ENCODE results near the gene WFDC13.
"Not testable (repeated sequence)": the region's sequence is repeated elsewhere in the genome, so short reads cannot be mapped to it uniquely, and the experiment has no call there.

The WFDC13 gene

DNA sequence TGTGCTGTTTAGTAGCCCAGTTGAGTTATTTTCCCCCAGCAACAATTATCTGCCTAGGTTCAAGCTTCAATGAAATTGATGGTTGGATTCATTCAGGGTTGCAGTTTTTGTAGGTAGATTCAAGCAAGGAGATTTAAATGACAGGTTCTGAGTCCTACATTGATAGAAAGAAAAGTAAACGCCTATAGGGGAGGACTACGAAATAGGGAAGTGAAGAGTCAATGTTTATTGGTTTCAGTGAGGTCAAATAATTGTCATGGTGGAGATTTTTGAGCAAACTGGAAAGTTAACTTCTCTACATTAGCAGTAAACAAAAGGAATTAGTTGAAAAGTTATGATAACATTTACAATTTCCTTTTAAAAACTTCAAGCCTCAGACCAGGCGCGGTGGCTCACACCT is 734 bp upstream of the WFDC13 start:
- in situ Hi-C loops (cut with HindIII; ENCODE audit: low sequenced_read_pairs) = no loop called here
- no peak for DNase-seq (ENCODE audit: low read depth)
- TF ChIP-seq, protein P1, sequence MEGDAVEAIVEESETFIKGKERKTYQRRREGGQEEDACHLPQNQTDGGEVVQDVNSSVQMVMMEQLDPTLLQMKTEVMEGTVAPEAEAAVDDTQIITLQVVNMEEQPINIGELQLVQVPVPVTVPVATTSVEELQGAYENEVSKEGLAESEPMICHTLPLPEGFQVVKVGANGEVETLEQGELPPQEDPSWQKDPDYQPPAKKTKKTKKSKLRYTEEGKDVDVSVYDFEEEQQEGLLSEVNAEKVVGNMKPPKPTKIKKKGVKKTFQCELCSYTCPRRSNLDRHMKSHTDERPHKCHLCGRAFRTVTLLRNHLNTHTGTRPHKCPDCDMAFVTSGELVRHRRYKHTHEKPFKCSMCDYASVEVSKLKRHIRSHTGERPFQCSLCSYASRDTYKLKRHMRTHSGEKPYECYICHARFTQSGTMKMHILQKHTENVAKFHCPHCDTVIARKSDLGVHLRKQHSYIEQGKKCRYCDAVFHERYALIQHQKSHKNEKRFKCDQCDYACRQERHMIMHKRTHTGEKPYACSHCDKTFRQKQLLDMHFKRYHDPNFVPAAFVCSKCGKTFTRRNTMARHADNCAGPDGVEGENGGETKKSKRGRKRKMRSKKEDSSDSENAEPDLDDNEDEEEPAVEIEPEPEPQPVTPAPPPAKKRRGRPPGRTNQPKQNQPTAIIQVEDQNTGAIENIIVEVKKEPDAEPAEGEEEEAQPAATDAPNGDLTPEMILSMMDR (IDR thresholded peaks at IDR 0.05; ENCODE audit: low read depth, low read length, missing control alignments) = no peak
- H3K4me3 ChIP-seq (ENCODE audit: low read depth, low read length) = no peak overlapping the region

DNA sequence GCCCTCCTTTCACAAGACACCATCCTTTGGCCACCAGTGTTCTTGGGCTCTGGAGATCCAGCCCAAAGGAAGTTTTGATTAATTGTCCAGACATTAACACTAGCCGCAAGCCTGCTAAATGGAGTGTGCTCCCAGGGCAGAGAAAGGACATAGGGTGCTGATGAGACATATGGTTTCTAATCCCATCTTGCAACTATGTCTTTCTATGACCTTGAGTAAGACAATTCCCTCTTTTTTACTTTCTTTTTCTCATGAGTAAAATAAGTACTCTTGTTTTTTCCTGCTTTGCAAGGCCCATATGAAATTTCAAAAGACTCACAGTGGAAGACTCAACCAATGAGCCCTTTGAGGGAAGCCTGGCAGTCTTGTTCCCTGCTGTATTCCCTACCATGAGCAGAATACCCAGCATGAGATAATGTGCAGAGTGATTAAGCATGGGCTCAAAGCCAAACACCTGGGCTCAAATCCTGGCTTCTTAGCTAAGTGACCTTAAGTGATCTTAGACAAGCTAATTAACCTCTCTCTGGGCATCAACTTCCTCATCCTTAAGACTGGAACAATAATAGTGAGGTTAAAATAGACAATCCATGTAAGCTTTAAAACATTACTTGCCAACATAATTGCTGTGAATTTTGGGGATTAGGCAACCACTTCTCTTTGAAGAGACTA is 3.3 kb downstream of the WFDC13 start, which contains the start of gene WFDC10B:
Gene WFDC10B, minus strand, starts transcription at position 51 of the 669 bp plus-strand sequence. CDS start 19,027 bp downstream, outside the sequence.
- no peak within 1 kb of the TSS for H3K4me3 ChIP-seq (ENCODE audit: low read depth, low read length)
- TF ChIP-seq, protein P1 (IDR thresholded peaks at IDR 0.05; ENCODE audit: low read depth, low read length, missing control alignments) = no peak
- in situ Hi-C loops (cut with HindIII; ENCODE audit: low sequenced_read_pairs) = no loop called here
- DNase-seq (ENCODE audit: low read depth) = no peak

DNA sequence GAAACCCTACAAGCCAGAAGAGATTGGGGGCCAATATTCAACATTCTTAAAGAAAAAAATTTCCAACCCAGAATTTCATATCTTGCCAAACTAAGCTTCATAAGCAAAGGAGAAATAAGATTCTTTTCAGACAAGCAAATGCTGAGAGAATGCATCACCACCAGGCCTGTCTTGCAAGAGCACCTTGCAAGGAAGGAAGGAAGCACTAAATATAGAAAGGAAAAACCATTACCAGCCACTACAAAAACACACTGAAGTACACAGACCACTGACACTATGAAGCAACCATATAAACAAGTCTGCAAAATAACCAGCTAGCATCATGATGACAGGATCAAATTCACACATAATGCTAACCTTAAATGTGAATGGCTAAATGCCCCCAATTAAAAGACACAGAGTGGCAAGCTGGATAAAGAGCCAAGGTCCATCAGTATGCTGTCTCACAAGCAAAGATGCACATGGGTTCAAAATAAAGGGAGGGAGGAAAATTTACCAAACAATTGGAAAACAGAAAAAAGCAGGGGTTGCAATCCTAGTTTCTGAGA is 14.4 kb downstream of the WFDC13 start:
- DNase-seq (ENCODE audit: low read depth); H3K4me3 ChIP-seq (ENCODE audit: low read depth, low read length); in situ Hi-C loops (cut with HindIII; ENCODE audit: low sequenced_read_pairs): not testable (repeated sequence)

DNA sequence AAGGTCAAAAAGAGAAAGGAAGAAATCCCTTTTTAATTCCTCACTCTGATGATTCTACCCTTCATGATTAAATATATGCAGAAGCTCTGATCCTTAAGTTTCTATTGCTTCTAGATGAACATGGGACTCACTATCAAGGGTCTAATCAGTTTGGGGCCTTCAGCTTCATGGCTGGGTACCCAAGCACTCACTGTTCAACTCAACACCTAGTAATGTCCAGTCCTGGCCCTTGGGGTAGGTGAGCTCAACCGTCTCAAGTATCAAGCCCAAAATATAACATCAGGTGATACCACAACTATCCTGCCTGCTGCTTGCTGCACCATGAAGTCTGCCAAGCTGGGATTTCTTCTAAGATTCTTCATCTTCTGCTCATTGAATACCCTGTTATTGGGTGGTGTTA is 20.2 kb downstream of the WFDC13 start, which contains the start of gene SPINT4:
Gene SPINT4, plus strand, starts transcription at position 301 of the 400 bp plus-strand sequence. Its CDS starts 21 bp downstream, at position 322.
- in situ Hi-C loops (cut with HindIII; ENCODE audit: low sequenced_read_pairs) = no loop called here
- H3K4me3 ChIP-seq (ENCODE audit: low read depth, low read length) = no peak within 1 kb of the TSS
- DNase-seq (ENCODE audit: low read depth) = no peak
- TF ChIP-seq, protein P1 (IDR thresholded peaks at IDR 0.05; ENCODE audit: low read depth, low read length, missing control alignments) = no peak

DNA sequence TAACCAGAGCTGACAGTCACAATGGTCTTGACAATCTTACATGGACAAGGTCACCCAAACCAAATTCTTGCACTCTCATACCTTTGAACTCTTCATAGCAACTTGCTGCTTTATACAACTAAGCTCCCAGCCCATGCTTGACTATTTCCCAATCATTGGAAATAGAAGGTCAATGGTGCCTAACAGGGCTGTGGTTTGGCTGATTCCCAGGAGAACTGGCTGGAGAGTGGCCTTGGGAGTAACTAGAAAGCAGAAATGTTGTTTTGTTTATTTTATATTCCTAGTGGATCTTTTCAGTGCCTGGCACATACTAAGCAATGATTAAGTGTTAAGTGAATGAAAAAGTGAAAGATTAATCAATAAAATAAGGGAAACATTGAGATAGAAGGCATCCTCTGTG is 23.3 kb downstream of the WFDC13 start:
- TF ChIP-seq, protein P1 (IDR thresholded peaks at IDR 0.05; ENCODE audit: low read depth, low read length, missing control alignments) = no peak
- no peak for DNase-seq (ENCODE audit: low read depth)
- in situ Hi-C loops (cut with HindIII; ENCODE audit: low sequenced_read_pairs) = no loop called here
- no peak overlapping the region for H3K4me3 ChIP-seq (ENCODE audit: low read depth, low read length)

DNA sequence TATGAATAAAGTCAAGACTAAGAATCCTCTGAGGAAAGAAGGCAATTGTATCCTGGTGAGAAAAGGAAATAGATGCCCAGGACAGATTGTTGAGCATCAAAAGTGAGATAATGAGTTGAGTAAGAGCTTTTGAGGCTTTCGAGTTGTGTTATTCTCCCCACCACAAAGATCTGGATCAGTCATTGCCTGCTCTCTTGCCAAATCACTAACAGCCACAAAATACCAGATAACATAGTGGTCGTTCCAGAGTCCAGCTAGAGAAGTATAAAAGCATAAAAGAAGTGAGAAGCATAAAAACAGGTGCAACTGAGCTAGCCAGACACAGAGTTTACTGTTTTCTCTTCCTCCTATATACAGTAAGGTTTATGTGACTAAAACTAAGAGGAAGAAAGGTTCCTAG is 25.2 kb downstream of the WFDC13 start:
- in situ Hi-C loops (cut with HindIII; ENCODE audit: low sequenced_read_pairs) = no loop called here
- DNase-seq (ENCODE audit: low read depth) = no peak
- H3K4me3 ChIP-seq (ENCODE audit: low read depth, low read length) = no peak overlapping the region
- TF ChIP-seq, protein P1 (IDR thresholded peaks at IDR 0.05; ENCODE audit: low read depth, low read length, missing control alignments) = no peak

DNA sequence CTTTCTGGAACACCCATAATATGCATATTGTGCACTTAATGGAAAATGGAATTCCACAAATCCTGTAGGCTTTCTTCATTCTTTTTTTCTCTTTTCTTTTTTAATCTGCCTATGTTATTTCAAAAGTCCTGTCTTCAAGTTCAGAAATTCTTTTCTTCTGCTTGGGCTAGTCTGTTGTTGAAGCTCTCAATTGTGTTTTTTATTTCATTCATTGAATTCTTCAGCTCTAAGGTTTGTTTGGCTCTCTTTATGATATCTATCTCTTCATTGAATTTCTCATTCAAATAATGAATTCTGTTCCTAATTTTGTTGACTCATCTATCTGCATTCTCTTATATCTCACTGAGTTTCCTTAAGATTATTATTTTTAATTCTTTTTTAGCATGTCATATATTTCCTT is 30.4 kb downstream of the WFDC13 start:
- no peak overlapping the region for H3K4me3 ChIP-seq (ENCODE audit: low read depth, low read length)
- in situ Hi-C loops (cut with HindIII; ENCODE audit: low sequenced_read_pairs) = no loop called here
- TF ChIP-seq, protein P1 (IDR thresholded peaks at IDR 0.05; ENCODE audit: low read depth, low read length, missing control alignments) = no peak
- no peak for DNase-seq (ENCODE audit: low read depth)

All from astrocyte of the cerebellum (primary cell).